H9 (cell line): ENCODE measurements around the gene TRMT2A. TPM values are rescaled to one million over a fixed set of nuclear protein-coding genes. Genes with fewer than 3 reads are reported as not detected.
A peak's percentile ranks its signal among the peaks of the same experiment; 100 is the strongest.

ENCODE experiments used
- DNase-seq: peaks from one replicate; pipeline ENCODE4 v3.0.0-alpha.2; 2017
- H2AFZ ChIP-seq: one replicate; pipeline ENCODE4 v1.6.1; 2013; ENCODE audit warnings: mild to moderate bottlenecking, low read length, control low read depth, moderate library complexity
- H2AK5ac ChIP-seq: 2 replicates; pipeline ENCODE4 v1.6.1; 2013; ENCODE audit warnings: low read length, control low read depth, mixed read lengths; ENCODE audit not compliant: insufficient read length
- H2BK120ac ChIP-seq: one replicate; pipeline ENCODE4 v1.6.1; 2013; ENCODE audit warnings: low read depth, mild to moderate bottlenecking, low read length, control low read depth, inconsistent platforms; ENCODE audit not compliant: poor library complexity, severe bottlenecking
- H2BK12ac ChIP-seq: 2 replicates; pipeline ENCODE4 v1.6.1; 2013; ENCODE audit warnings: low read length, control low read depth, mixed read lengths, low read depth; ENCODE audit not compliant: insufficient read length
- H2BK15ac ChIP-seq: 2 replicates; pipeline ENCODE4 v1.6.1; 2013; ENCODE audit warnings: low read depth, low read length, control low read depth
- H2BK20ac ChIP-seq: one replicate; pipeline ENCODE4 v1.6.1; 2013; ENCODE audit warnings: low read depth, mild to moderate bottlenecking, low read length, control low read depth, inconsistent platforms; ENCODE audit not compliant: poor library complexity, severe bottlenecking
- H2BK5ac ChIP-seq: 2 replicates; pipeline ENCODE4 v1.6.1; 2013; ENCODE audit warnings: low read length, control low read depth, mixed read lengths; ENCODE audit not compliant: insufficient read length
- H3K14ac ChIP-seq: 2 replicates; pipeline ENCODE4 v1.6.1; 2013; ENCODE audit warnings: low read length, control low read depth; ENCODE audit not compliant: insufficient read depth
- H3K18ac ChIP-seq: 2 replicates; pipeline ENCODE4 v1.6.1; 2013; ENCODE audit warnings: low read depth, mild to moderate bottlenecking, mixed read lengths, low read length, control low read depth; ENCODE audit not compliant: insufficient read length
- H3K23ac ChIP-seq: 2 replicates; pipeline ENCODE4 v1.6.1; 2013; ENCODE audit warnings: low read length, control low read depth, mixed read lengths, low read depth; ENCODE audit not compliant: insufficient read length
- H3K23me2 ChIP-seq: 2 replicates; pipeline ENCODE4 v1.6.1; 2013; ENCODE audit warnings: low read depth, mild to moderate bottlenecking, mixed read lengths, low read length, control low read depth; ENCODE audit not compliant: insufficient read length, poor library complexity, severe bottlenecking
- H3K27ac ChIP-seq: 2 replicates; pipeline ENCODE4 v1.5.1; 2013; ENCODE audit warnings: low read length, control low read depth, mixed read lengths, low read depth; ENCODE audit not compliant: insufficient read length
- H3K27me3 ChIP-seq: 2 replicates; pipeline ENCODE4 v1.6.1; 2013; ENCODE audit warnings: low read length, control low read depth, inconsistent platforms; ENCODE audit not compliant: insufficient read depth
- H3K4ac ChIP-seq: 2 replicates; pipeline ENCODE4 v1.6.1; 2013; ENCODE audit warnings: low read depth, mild to moderate bottlenecking, control low read depth, inconsistent platforms, low read length, moderate library complexity
- H3K4me1 ChIP-seq: 2 replicates; pipeline ENCODE4 v1.6.1; 2013; ENCODE audit warnings: low read length, control low read depth, inconsistent platforms; ENCODE audit not compliant: insufficient read depth
- H3K4me2 ChIP-seq: 2 replicates; pipeline ENCODE4 v1.6.1; 2013; ENCODE audit warnings: low read length, control low read depth, mixed read lengths; ENCODE audit not compliant: insufficient read length, insufficient read depth
- H3K56ac ChIP-seq: 2 replicates; pipeline ENCODE4 v1.6.1; 2013; ENCODE audit warnings: low read depth, mild to moderate bottlenecking, mixed read lengths, low read length, control low read depth; ENCODE audit not compliant: insufficient read length
- H3K79me1 ChIP-seq: 2 replicates; pipeline ENCODE4 v1.6.1; 2013; ENCODE audit warnings: low read depth, mild to moderate bottlenecking, moderate library complexity, low read length, control low read depth, inconsistent platforms; ENCODE audit not compliant: insufficient read depth, poor library complexity, severe bottlenecking
- H3K79me2 ChIP-seq: 2 replicates; pipeline ENCODE4 v1.6.1; 2013; ENCODE audit warnings: low read length, control low read depth, inconsistent platforms; ENCODE audit not compliant: insufficient read depth
- H3K9ac ChIP-seq: 2 replicates; pipeline ENCODE4 v1.6.1; 2013; ENCODE audit warnings: low read length, control low read depth, mixed read lengths; ENCODE audit not compliant: insufficient read length; ENCODE audit errors: extremely low read depth
- H3K9me3 ChIP-seq: one replicate; pipeline ENCODE4 v1.6.1; 2013; ENCODE audit warnings: low read depth, low read length, inconsistent platforms; ENCODE audit not compliant: control insufficient read depth
- H3T11ph ChIP-seq: one replicate; pipeline ENCODE4 v1.6.1; 2013; ENCODE audit warnings: mild to moderate bottlenecking, low read length, control low read depth, inconsistent platforms
- H4K20me1 ChIP-seq: one replicate; pipeline ENCODE4 v1.6.1; 2013; ENCODE audit not compliant: control insufficient read depth, insufficient read length, insufficient read depth
- H4K5ac ChIP-seq: 2 replicates; pipeline ENCODE4 v1.6.1; 2013; ENCODE audit warnings: low read depth, mild to moderate bottlenecking, mixed read lengths, low read length, control low read depth; ENCODE audit not compliant: insufficient read length
- H4K8ac ChIP-seq: replicated peaks from 2 replicates; pipeline ENCODE4 v1.6.1; 2013; ENCODE audit warnings: low read length, control low read depth, mixed read lengths, low read depth; ENCODE audit not compliant: insufficient read length
- H4K91ac ChIP-seq: 2 replicates; pipeline ENCODE4 v1.6.1; 2013; ENCODE audit warnings: low read depth, mild to moderate bottlenecking, moderate library complexity, mixed read lengths, low read length, control low read depth; ENCODE audit not compliant: insufficient read length
- H3K27ac Mint-ChIP-seq, 3 experiments: 2 replicates in 2 of 3; 3 replicates in 1 of 3; pipeline ENCODE4 v1.8.0; 2020 to 2021; ENCODE audit warnings: mixed read lengths in 3 of 3, mild to moderate bottlenecking in 1 of 3, moderate library complexity in 1 of 3
- H3K27me3 Mint-ChIP-seq: 2 replicates; pipeline ENCODE4 v1.8.0; 2021; ENCODE audit warnings: low read depth, mild to moderate bottlenecking, moderate library complexity, mixed read lengths
- H3K36me3 Mint-ChIP-seq, 3 experiments: 2 replicates in 2 of 3; 3 replicates in 1 of 3; pipeline ENCODE4 v1.8.0; 2020 to 2021; ENCODE audit warnings: low read depth in 3 of 3, mixed read lengths in 3 of 3; ENCODE audit not compliant: insufficient read depth in 1 of 3
- H3K4me1 Mint-ChIP-seq, 2 experiments: 2 replicates each; pipeline ENCODE4 v1.8.0; 2020; ENCODE audit warnings: mixed read lengths in 2 of 2
- H3K4me3 Mint-ChIP-seq, 2 experiments: 2 replicates in 1 of 2; 3 replicates in 1 of 2; pipeline ENCODE4 v1.8.0; 2020 to 2021; ENCODE audit warnings: mild to moderate bottlenecking in 2 of 2, mixed read lengths in 2 of 2, moderate library complexity in 1 of 2
- H3K9me3 Mint-ChIP-seq, 2 experiments: 2 replicates in 1 of 2; 3 replicates in 1 of 2; pipeline ENCODE4 v1.8.0; 2020; ENCODE audit warnings: mild to moderate bottlenecking in 2 of 2, mixed read lengths in 2 of 2, moderate library complexity in 1 of 2
- CTCF ChIP-seq: fragments of 200-600 bp; sonication (generic); conservative IDR thresholded peaks from 3 replicates; pipeline ENCODE4 v1.8.0; 2021; ENCODE audit warnings: antibody characterized with exemption, mild to moderate bottlenecking
- WGBS: extraction: QIAGEN DNeasy Blood & Tissue Kit; methylation state at CpG from one replicate; pipeline ENCODE4 v1.1.7; 2013; ENCODE audit warnings: missing lambda C conversion rate, low lambda C conversion rate, mixed read lengths; ENCODE audit not compliant: insufficient read length; ENCODE audit errors: extremely low coverage; 5-methylcytosine and 5-hydroxymethylcytosine counted together
- total RNA-seq: library from RNA; stranded (reverse); gene quantifications from 2 replicates; pipeline ENCODE4 v1.2.1, GENCODE V29; 2021

The TRMT2A gene
- total RNA-seq, 1 experiment from 2014 or later: 58.2 TPM

DNA sequence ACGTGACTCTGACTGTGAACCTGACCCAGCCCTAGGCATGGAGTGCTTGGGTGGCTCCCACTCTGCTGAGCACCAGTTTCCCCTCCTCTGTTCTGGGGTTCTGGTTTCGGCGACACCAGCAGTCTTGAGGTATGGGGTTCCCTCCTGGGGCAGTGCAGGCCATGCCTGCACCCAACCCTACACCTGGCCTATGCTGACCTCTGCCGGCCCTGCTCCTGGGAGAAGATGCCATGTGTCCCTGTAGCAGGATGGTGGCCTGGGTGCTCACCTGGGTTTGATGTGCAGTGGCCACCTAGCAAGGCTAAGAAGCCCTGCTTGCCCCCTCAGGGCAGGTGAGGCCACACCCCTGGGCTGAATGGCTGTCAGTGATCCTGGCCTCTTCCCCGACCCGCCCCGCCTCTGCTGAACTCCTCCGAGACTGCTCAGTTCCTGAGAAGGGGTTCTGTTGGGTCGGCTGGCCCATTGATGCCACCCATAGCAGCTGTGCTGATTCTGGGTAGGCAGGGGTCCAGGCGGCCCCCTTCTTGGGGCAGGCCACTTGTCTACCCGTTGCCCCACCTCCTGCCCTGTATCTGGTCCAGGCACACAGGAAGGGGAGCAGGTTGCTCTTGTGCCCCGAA lies 17.0 kb upstream of the TRMT2A start:
- Histone ChIP-seq H3K9me3 (no peaks in the 10 kb centered on the region), H3K79me2 (no peaks in the 10 kb centered on the region; the same call in 1 of the 2 replicates), H3K4me2 (no peak overlapping the region), H3T11ph (no peak overlapping the region), H3K27me3 (no peaks in the 10 kb centered on the region), H2AK5ac (no peak overlapping the region), H4K5ac (no peak overlapping the region), H3K4ac (no peak overlapping the region), H3K4me1 (no peaks in the 10 kb centered on the region), H4K8ac (no peak overlapping the region), H2BK5ac (no peak overlapping the region), H4K91ac (no peak overlapping the region), H2BK20ac (no peak overlapping the region), H3K14ac (no peak overlapping the region), H4K20me1 (peaks cover 5% of the 10 kb centered on the region), H3K79me1 (no peaks in the 10 kb centered on the region), H3K23me2 (peaks cover 4% of the 10 kb centered on the region), H3K27ac (no peak overlapping the region), H2BK15ac (no peak overlapping the region), H2AFZ (no peak overlapping the region), H3K23ac (no peak overlapping the region), H2BK12ac (no peak overlapping the region), H3K56ac (no peak overlapping the region), H3K18ac (no peak overlapping the region), H3K9ac (no peak overlapping the region), H2BK120ac (no peak overlapping the region)
- no peaks in the 10 kb centered on the region; the same call in 1 of the 2 replicates for H3K27me3 Mint-ChIP-seq
- WGBS: no CpG with 5 or more reads among the region's 12 CpGs
- no peak for TF ChIP-seq CTCF
- H3K4me1 Mint-ChIP-seq: peaks cover 2 to 6% of the 10 kb centered on the region in 2 experiments; a peak in 2 of 4 replicates
- no peaks in the 10 kb centered on the region for H3K36me3 Mint-ChIP-seq
- H3K27ac Mint-ChIP-seq: no peak overlapping the region
- no peak for DNase-seq
- H3K9me3 Mint-ChIP-seq: no peaks in the 10 kb centered on the region
- peak overlapping the region; percentile 48 to 68; a peak in 4 of 5 replicates for H3K4me3 Mint-ChIP-seq
